HG03558 (cell line): ENCODE measurements around the gene ACKR3.

Source experiments
- ATAC-seq: cut with Tn5 transposase; IDR thresholded peaks from one replicate; pipeline ENCODE4 v1.9.1; 2021; ENCODE audit warnings: moderate number of reproducible peaks; ENCODE audit not compliant: unreplicated experiment; ENCODE audit errors: extremely low read depth

Gene ACKR3

GRCh38 chr2:236569573-236569973, at the start of gene ACKR3:
Gene ACKR3, plus strand, starts transcription at chr2:236569825. Its CDS starts 10,641 bp downstream, at chr2:236580466.
- peak; percentile 49 for ATAC-seq

- ATAC-seq: no peak
Measured at GRCh38 chr2:236521556-236521955, 48.1 kb upstream of the ACKR3 start.

- ATAC-seq: no peak
Measured at GRCh38 chr2:236523249-236523648, 46.4 kb upstream of the ACKR3 start.

- no peak for ATAC-seq
Measured at GRCh38 chr2:236525411-236525997, 44.1 kb upstream of the ACKR3 start.

GRCh38 chr2:236526455-236527158, 43.0 kb upstream of the ACKR3 start:
- ATAC-seq: no peak

- ATAC-seq: no peak
Measured at GRCh38 chr2:236527159-236527630, 42.4 kb upstream of the ACKR3 start.

- no peak for ATAC-seq
Measured at GRCh38 chr2:236529606-236530005, 40.0 kb upstream of the ACKR3 start.

GRCh38 chr2:236530512-236530911, 39.1 kb upstream of the ACKR3 start:
- ATAC-seq: no peak

- no peak for ATAC-seq
Measured at GRCh38 chr2:236531195-236531594, 38.4 kb upstream of the ACKR3 start.

- ATAC-seq: no peak
Measured at GRCh38 chr2:236531996-236532395, 37.6 kb upstream of the ACKR3 start.

- ATAC-seq: no peak
Measured at GRCh38 chr2:236533343-236533742, 36.3 kb upstream of the ACKR3 start.

GRCh38 chr2:236535024-236535423, 34.6 kb upstream of the ACKR3 start:
- ATAC-seq: no peak

- no peak for ATAC-seq
Measured at GRCh38 chr2:236536727-236537398, 32.8 kb upstream of the ACKR3 start.

- ATAC-seq: no peak
Measured at GRCh38 chr2:236538242-236538641, 31.4 kb upstream of the ACKR3 start.

GRCh38 chr2:236541008-236541562, 28.5 kb upstream of the ACKR3 start:
- ATAC-seq: no peak

GRCh38 chr2:236544362-236544761, 25.3 kb upstream of the ACKR3 start:
- ATAC-seq: no peak

GRCh38 chr2:236545248-236545658, 24.4 kb upstream of the ACKR3 start:
- ATAC-seq: no peak

GRCh38 chr2:236545814-236546480, 23.7 kb upstream of the ACKR3 start:
- ATAC-seq: peak; percentile 36

- ATAC-seq: no peak
Measured at GRCh38 chr2:236546561-236547002, 23.0 kb upstream of the ACKR3 start.

- no peak for ATAC-seq
Measured at GRCh38 chr2:236547725-236548124, 21.9 kb upstream of the ACKR3 start.
